ENCODE results near the gene COBL. TPM values are rescaled to one million over a fixed set of nuclear protein-coding genes. Genes with fewer than 3 reads are reported as not detected.

The COBL gene
- total and polyA plus RNA-seq, 2 of the 4 experiments (the other 2 are of a cell fraction): under 0.01 TPM; not detected in 1

DNA sequence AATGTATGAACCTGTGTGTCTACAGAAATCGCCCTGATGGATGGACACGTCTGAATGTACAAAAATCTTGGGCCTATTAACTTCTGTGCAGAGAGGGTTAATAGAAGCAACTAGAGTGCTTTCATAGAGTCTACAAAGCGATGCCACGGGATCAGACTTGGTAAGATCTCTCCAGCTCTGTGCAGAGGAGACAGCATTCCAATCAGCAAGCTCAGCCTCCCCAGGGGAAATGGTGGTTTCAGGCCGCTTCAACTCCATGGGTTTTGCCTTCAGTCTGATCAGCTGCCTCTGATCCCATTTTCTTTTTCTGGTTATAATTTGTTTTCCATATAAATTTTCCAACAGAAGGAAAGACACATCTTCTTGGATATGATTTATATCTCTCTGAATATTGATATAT lies 35.1 kb upstream of the COBL start:
- intact Hi-C loops (cut with micrococcal nuclease): no loop called here
- Histone ChIP-seq H3K4ac (ENCODE audit: low read depth, low read length) (no peak overlapping the region), H4K91ac (ENCODE audit: insufficient read depth, low read depth, low read length) (no peak overlapping the region), H4K5ac (ENCODE audit: low read depth, low read length) (no peak overlapping the region), H2BK5ac (ENCODE audit: low read depth, low read length, poor library complexity, severe bottlenecking) (no peak overlapping the region), H2BK15ac (ENCODE audit: low read depth, low read length) (no peak overlapping the region), H3K23ac (ENCODE audit: low read depth, low read length) (no peak overlapping the region), H3K4me2 (ENCODE audit: low read depth, low read length) (no peak overlapping the region), H3K4me1 (ENCODE audit: control insufficient read depth, insufficient read depth, low read length) (no peaks in the 10 kb centered on the region), H4K8ac (ENCODE audit: low read depth in 2 of 2, low read length in 2 of 2) (no peak overlapping the region), H2AK9ac (replicated peaks; ENCODE audit: low read depth, low read length, poor library complexity) (no peak overlapping the region), H3K4me3 (ENCODE audit: insufficient read depth, low read depth, low read length) (no peak overlapping the region), H4K20me1 (ENCODE audit: insufficient read depth, low read length) (no peaks in the 10 kb centered on the region), H3K9me1 (ENCODE audit: insufficient read depth, low read length) (no peaks in the 10 kb centered on the region), H3K79me1 (ENCODE audit: low read depth in 1 of 2, low read length in 2 of 2) (no peaks in the 10 kb centered on the region), H3K18ac (ENCODE audit: low read depth, low read length) (no peak overlapping the region), H2AK5ac (ENCODE audit: low read depth, low read length) (no peak overlapping the region), H3K36me3 (ENCODE audit: control insufficient read depth, insufficient read depth, low read length) (no peaks in the 10 kb centered on the region), H3K27ac (ENCODE audit: insufficient read depth, low read length) (no peak overlapping the region), H2AFZ (replicated peaks; ENCODE audit: low read length, poor library complexity) (no peak overlapping the region), H3K9me3 (ENCODE audit: control insufficient read depth, insufficient read depth, low read length) (peaks cover 5% of the 10 kb centered on the region), H3K27me3 (ENCODE audit: control insufficient read depth, insufficient read depth, low read length) (no peaks in the 10 kb centered on the region), H2BK120ac (ENCODE audit: low read depth, low read length) (no peak overlapping the region), H3K9ac (ENCODE audit: low read depth, low read length) (no peak overlapping the region), H3K56ac (ENCODE audit: extremely low read depth, insufficient read depth, low read length) (no peak overlapping the region), H3K14ac (replicated peaks; ENCODE audit: low read depth, low read length) (no peak overlapping the region), H2BK20ac (ENCODE audit: low read depth, low read length) (no peak overlapping the region)
- ChIA-PET CTCF (no interaction called here), POLR2A (ENCODE audit: unreplicated experiment) (no interaction called here)
- in situ Hi-C loops (cut with MboI; ENCODE audit: low sequenced_read_pairs): no loop called here
- 68% methylated on average over 4 of the region's 5 CpGs; no CpG with 5 or more reads in 1 of the 2 experiments for WGBS, 2 experiments (ENCODE audit: extremely low coverage in 2 of 2, insufficient read length in 1 of 2)
- DNase-seq (no peak), ATAC-seq (ENCODE audit: low read depth) (no peak)
- TF ChIP-seq SMC3 (IDR thresholded peaks at IDR 0.05; ENCODE audit: low read depth, low read length): no peak
- no peak for TF ChIP-seq NFE2L2 (IDR thresholded peaks at IDR 0.05; ENCODE audit: low read depth, low read length)
- TF ChIP-seq CTCF (conservative IDR thresholded peaks at IDR 0.05; ENCODE audit: low read depth, low read length): no peak
- TF ChIP-seq CHD1 (IDR thresholded peaks at IDR 0.05; ENCODE audit: low read depth, low read length): no peak
- no peak for TF ChIP-seq RCOR1 (IDR thresholded peaks at IDR 0.05; ENCODE audit: insufficient replicate concordance, low read length)
- TF ChIP-seq MAFK (IDR thresholded peaks at IDR 0.05; ENCODE audit: low read depth, low read length): no peak
- TF ChIP-seq RFX5 (IDR thresholded peaks at IDR 0.05; ENCODE audit: low read depth, low read length): no peak
- no peak for TF ChIP-seq ELK1 (IDR thresholded peaks at IDR 0.05; ENCODE audit: borderline replicate concordance, low read depth, low read length)
- no peak for TF ChIP-seq RAD21 (IDR thresholded peaks at IDR 0.05; ENCODE audit: low read length)
- TF ChIP-seq MAZ (IDR thresholded peaks at IDR 0.05; ENCODE audit: borderline replicate concordance, low read depth, low read length): no peak
- no peak for TF ChIP-seq POLR2A (IDR thresholded peaks at IDR 0.05; ENCODE audit: low read depth, low read length)
- no peak for TF ChIP-seq CEBPB (IDR thresholded peaks at IDR 0.05; ENCODE audit: low read depth, low read length)
- TF ChIP-seq MXI1 (IDR thresholded peaks at IDR 0.05; ENCODE audit: borderline replicate concordance, low read depth, low read length): no peak
- TF ChIP-seq, protein P1, sequence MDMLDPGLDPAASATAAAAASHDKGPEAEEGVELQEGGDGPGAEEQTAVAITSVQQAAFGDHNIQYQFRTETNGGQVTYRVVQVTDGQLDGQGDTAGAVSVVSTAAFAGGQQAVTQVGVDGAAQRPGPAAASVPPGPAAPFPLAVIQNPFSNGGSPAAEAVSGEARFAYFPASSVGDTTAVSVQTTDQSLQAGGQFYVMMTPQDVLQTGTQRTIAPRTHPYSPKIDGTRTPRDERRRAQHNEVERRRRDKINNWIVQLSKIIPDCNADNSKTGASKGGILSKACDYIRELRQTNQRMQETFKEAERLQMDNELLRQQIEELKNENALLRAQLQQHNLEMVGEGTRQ (IDR thresholded peaks at IDR 0.05; ENCODE audit: low read depth, low read length): no peak
- no peak for TF ChIP-seq FOS (IDR thresholded peaks at IDR 0.05; ENCODE audit: low read depth, low read length)
- TF ChIP-seq BHLHE40 (IDR thresholded peaks at IDR 0.05; ENCODE audit: low read depth, low read length): no peak
- BruUV-seq (replicated peaks): no TSS peak
- dilution Hi-C loops (cut with HindIII; ENCODE audit: low sequenced_read_pairs, unreplicated experiment): no loop called here

Measured in IMR-90 (cell line).